Testis (tissue), 3 donors: Measurements from ENCODE around the gene CXCR2. TPM values are rescaled to one million over a fixed set of nuclear protein-coding genes. Genes with fewer than 3 reads are reported as not detected.
A peak's percentile ranks its signal among the peaks of the same experiment; 100 is the strongest.
"Not testable (repeated sequence)": the region's sequence is repeated elsewhere in the genome, so short reads cannot be mapped to it uniquely, and the experiment has no call there.

Source experiments
- DNase-seq: peaks from one replicate; pipeline ENCODE4 v3.0.0-alpha.2; 2019
- H3K27ac ChIP-seq, 2 donors: fragments of 200-600 bp; sonication (generic); one replicate each; pipeline ENCODE4 v1.5.1; 2019
- H3K27me3 ChIP-seq: fragments of 200-600 bp; sonication (generic); one replicate; pipeline ENCODE4 v1.5.1; 2019
- H3K36me3 ChIP-seq: fragments of 200-600 bp; sonication (generic); one replicate; pipeline ENCODE4 v1.5.1; 2017; ENCODE audit warnings: low read depth; ENCODE audit errors: missing control alignments
- H3K4me1 ChIP-seq: fragments of 200-600 bp; sonication (generic); one replicate; pipeline ENCODE4 v1.5.1; 2019
- H3K4me3 ChIP-seq, 2 donors: fragments of 200-600 bp; sonication (generic); one replicate each; pipeline ENCODE4 v1.5.1; 2017 to 2019
- H3K9me3 ChIP-seq: fragments of 200-600 bp; sonication (generic); one replicate; pipeline ENCODE4 v1.5.1; 2017
- CTCF ChIP-seq, 3 experiments: fragments of 450-650 bp in 2 of 3; fragments of 200-600 bp in 1 of 3; sonication (generic) in 1 of 3; IDR thresholded peaks; one replicate each; pipeline ENCODE4 v1.5.1; 2016 to 2019; ENCODE audit warnings: antibody characterized with exemption in 3 of 3, mild to moderate bottlenecking in 2 of 3, moderate library complexity in 1 of 3
- POLR2A ChIP-seq: fragments of 450-650 bp; IDR thresholded peaks from one replicate; pipeline ENCODE4 v1.6.1; 2017; ENCODE audit warnings: antibody characterized with exemption, mild to moderate bottlenecking, moderate library complexity
- WGBS, 2 donors: methylation state at CpG; one replicate each; pipeline ENCODE4 v1.1.5; 2018; 5-methylcytosine and 5-hydroxymethylcytosine counted together
- intact Hi-C: fragments of 100-400 bp; cut with DNase I; formaldehyde crosslinking; loops from one replicate; pipeline ENCODE4 v1.15.1; 2023; ENCODE audit warnings: low total_unique reads
- polyA plus RNA-seq: library from polyadenylated mRNA; stranded (reverse); fragments of 350-450 nt; fragmentation: Illumina TruSeq; extraction: RNeasy Lipid Tissue Mini Kit (QIAGEN cat#74804); gene quantifications from one replicate; pipeline ENCODE4 v1.2.3, GENCODE V29; 2014; ENCODE audit warnings: low read depth, low replicate concordance; ENCODE audit not compliant: insufficient read depth
- total RNA-seq, 2 donors: library from RNA; depleted of rRNA; stranded (reverse); fragments of >200 nt; gene quantifications; one replicate each; pipeline ENCODE4 v1.2.3, GENCODE V29; 2016

Gene CXCR2
- total and polyA plus RNA-seq, 3 donors from 2014 or later, result 0.12 to 0.45 TPM; not detected in 1

DNA sequence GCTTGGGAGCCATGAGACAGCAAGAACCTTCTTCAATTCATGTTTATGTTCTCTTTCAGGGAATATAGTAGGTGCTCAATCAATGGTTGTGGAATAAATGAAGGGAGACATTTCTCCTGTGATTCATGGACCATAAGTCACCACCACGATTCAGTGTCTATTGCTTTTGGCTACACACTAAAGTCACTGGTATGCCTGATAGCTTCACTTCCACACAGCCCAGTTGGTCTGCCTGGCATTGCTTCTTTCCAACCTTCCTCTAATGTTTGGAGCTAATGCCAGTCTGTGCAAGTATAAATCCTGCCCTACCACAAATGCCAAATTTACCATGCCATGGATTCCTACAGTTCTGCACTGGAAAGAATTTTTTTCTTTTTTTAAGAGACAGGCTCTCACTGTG is 42.2 kb downstream of the CXCR2 start:
- no peak overlapping the region for H3K4me3 ChIP-seq
- H3K27me3 ChIP-seq, result no peaks in the 10 kb centered on the region
- intact Hi-C loops, result no loop called here
- H3K4me1 ChIP-seq, result no peaks in the 10 kb centered on the region
- no peak overlapping the region for H3K27ac ChIP-seq
- 77 to 86% methylated on average over 1 of the region's 1 CpG for WGBS, 2 donors
- no peaks in the 10 kb centered on the region for H3K9me3 ChIP-seq
- TF ChIP-seq POLR2A (no peak), CTCF (IDR thresholded peaks at IDR 0.05) (no peak)
- no peak for DNase-seq
- H3K36me3 ChIP-seq, result no peaks in the 10 kb centered on the region

DNA sequence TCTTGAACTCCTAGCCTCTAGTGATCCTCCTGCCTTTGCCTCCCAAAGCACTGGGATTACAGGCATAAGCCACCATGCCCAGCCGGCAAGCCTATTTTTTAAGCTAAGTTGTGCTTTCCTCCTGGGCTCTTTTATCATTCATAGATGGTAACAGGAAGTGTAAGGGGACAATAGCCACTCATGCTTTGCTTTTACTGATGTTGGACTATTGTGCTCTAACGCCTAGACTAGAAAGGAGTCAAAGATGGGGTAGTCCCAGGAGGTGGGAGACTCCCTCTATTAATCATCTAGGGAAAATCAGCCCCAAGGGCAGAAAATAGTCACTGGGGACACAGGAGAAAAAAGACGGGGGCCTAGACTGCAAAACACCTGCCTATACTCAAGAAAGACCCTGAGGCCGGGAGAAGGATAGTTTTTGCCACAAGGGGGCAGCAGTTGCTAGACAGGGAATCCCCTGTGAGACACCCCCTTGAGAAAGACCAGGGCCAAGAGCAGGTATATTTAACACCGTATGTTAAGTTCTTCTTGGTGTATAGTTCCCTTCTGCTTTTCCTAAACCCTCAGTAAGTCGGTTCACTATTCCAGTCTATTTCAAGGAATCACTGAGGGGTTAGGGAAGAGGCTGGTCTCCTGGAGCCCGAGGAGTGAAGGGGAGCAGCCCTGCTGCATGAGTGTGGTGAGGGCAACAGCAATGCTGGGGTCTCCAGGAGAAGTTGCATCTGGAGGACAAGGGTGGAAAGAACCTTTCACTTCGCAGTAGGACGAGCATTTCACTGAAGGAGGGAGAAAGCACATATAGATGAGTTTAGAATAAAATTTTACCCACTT is 43.0 kb downstream of the CXCR2 start:
- H3K4me3 ChIP-seq, result no peak overlapping the region
- H3K27me3 ChIP-seq, result no peaks in the 10 kb centered on the region
- no peaks in the 10 kb centered on the region for H3K36me3 ChIP-seq
- 67 to 71% methylated on average over 9 of the region's 9 CpGs for WGBS, 2 donors
- no peak overlapping the region for H3K27ac ChIP-seq
- peak; percentile 80 for DNase-seq
- H3K9me3 ChIP-seq, result no peaks in the 10 kb centered on the region
- TF ChIP-seq POLR2A, result no peak
- peak in 2 of 3 experiments; percentile 49 to 71 for TF ChIP-seq CTCF (IDR thresholded peaks at IDR 0.05)
- no peaks in the 10 kb centered on the region for H3K4me1 ChIP-seq
- intact Hi-C loops, result no loop called here

DNA sequence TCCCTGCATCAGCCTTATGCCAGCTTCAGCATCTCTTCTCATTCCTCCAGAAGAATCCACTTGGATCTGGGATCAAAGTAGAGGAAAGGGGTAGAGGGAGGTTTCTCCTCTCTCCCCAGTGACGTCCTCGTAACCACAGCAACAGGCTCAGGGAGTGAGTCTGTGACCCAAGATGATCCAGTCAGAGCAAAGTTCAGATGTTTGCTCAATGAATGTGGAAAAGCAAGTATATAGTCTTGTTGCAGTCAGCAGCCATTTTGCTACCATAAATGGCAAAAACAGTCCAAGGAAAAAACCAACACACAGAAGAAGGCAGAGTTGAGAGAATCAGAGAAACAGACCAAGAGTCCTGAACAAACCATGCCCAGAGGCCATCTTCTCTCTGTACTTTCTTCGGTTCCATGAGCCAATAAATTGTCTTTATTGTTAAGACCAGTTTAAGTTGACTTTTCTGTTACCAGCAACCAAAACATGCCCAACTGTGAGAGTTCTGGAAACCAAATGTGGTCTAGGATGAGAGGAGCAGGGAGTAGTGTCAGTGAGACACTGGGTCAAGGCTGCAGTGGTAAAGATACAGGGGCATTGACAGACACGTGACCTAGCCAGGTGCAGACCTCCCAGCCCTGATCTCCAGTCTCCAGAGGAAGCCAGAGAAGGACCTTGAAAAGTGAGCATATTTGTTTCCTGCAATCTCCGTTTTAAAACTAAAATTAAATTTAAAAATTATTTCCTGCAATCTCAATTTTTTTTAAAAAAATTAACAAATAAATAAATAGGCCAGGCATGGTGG is 44.1 kb downstream of the CXCR2 start:
- intact Hi-C loops, result no loop called here
- no peak overlapping the region for H3K4me3 ChIP-seq
- no peaks in the 10 kb centered on the region for H3K9me3 ChIP-seq
- H3K4me1 ChIP-seq, result no peaks in the 10 kb centered on the region
- TF ChIP-seq CTCF (IDR thresholded peaks at IDR 0.05) (no peak), POLR2A (no peak)
- no peak for DNase-seq
- no peaks in the 10 kb centered on the region for H3K36me3 ChIP-seq
- H3K27ac ChIP-seq, result no peak overlapping the region
- H3K27me3 ChIP-seq, result no peaks in the 10 kb centered on the region
- 51 to 54% methylated on average over 5 of the region's 5 CpGs for WGBS, 2 donors

DNA sequence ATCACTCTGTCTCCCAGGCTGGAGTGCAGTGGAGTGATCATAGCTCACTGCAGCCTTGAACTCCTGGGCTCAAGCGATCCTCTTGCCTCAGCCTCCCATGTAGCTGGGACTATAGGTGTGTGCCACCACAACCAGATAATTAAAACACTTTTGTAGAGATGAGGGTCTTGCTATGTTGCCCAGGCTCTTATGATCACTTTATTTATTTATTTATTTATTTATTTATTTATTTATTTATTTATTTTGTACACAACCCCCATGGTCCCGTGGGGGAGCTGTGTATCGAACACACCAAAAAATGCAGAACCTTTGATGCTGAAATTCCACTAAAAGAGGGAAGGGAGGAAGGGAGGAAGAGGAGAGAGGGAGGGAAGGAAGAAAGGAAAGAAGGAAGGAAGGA is 45.9 kb downstream of the CXCR2 start:
- H3K27me3 ChIP-seq, H3K4me1 ChIP-seq, H3K27ac ChIP-seq, H3K9me3 ChIP-seq, H3K4me3 ChIP-seq, intact Hi-C loops, H3K36me3 ChIP-seq, DNase-seq: not testable (repeated sequence)
- 83 to 95% methylated on average over 3 of the region's 3 CpGs for whole genome bisulfite sequencing, 2 donors

DNA sequence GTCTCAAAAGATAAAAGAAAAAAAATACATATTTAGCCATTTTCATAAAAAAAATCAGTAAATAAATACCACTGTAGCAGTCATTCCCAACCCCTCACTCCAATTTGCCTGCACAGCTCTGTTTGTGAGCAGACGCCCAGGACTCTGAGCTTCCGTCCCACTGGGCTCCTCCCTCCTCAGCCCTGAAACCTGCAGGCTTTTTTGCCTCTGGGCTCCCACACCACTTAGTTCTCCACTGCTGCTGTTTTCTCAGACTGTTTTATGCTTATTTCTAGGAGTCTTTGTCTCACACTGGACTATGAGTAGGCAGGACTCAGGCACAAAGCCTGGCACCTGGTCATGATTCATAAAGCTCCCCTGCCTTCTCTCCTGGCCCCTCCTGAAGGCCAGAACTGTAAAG is 47.0 kb downstream of the CXCR2 start:
- WGBS, 2 donors, result 86 to 87% methylated on average over 2 of the region's 2 CpGs
- Histone ChIP-seq H3K27me3 (no peaks in the 10 kb centered on the region), H3K4me1 (no peaks in the 10 kb centered on the region), H3K4me3 (no peak overlapping the region), H3K27ac (no peak overlapping the region), H3K36me3 (no peaks in the 10 kb centered on the region), H3K9me3 (no peaks in the 10 kb centered on the region)
- DNase-seq, result no peak
- TF ChIP-seq CTCF (IDR thresholded peaks at IDR 0.05) (no peak), POLR2A (no peak)
- intact Hi-C loops, result no loop called here
